Femur (tissue), 1 donor: ENCODE measurements around the gene ABI2.

ENCODE experiments used
- DNase-seq: peaks from one replicate; pipeline ENCODE4 v3.0.0-alpha.2; 2017

The ABI2 gene

GRCh38 chr2:203484266-203485112, 156.3 kb downstream of the ABI2 start:
- DNase-seq, result peak; percentile 36

DNA sequence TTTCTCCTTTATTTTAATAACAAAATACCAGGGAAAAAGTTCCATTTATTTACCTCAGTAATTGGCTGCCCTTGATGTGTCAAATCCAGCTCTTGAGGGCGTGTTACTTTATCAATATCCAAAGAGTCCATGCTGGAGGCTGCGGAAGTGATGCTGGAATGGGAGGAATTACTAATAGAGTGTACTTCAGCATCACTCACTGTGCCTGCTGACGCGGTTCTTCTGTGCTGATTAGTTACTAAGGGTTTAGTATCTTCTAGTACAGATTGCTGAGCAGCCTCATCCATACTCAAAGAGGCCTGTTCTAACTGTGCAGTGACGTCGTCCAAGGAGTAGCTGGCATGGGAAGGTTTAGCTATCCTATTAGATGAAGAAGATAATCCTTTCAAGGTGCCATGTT, 161.3 kb downstream of the ABI2 start:
- no peak for DNase-seq

DNA sequence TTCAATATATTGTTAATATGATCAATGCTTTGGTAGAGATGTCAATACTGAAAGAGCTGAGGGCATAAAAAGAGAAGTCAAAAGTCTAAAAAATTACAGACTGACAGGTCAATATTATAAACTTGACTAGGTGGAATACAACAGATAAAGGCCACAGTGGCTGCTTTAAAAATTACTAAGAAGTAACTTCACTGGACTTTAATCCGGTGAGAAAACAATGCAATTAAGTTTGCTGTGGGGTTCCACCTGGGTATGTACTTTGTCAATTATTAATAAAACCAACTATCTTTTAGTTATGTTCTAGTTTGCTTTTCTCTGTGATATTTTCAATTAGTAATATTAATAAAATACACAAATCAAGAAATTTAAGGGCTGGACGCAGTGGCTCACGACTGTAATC, 162.2 kb downstream of the ABI2 start:
- DNase-seq, result no peak

DNA sequence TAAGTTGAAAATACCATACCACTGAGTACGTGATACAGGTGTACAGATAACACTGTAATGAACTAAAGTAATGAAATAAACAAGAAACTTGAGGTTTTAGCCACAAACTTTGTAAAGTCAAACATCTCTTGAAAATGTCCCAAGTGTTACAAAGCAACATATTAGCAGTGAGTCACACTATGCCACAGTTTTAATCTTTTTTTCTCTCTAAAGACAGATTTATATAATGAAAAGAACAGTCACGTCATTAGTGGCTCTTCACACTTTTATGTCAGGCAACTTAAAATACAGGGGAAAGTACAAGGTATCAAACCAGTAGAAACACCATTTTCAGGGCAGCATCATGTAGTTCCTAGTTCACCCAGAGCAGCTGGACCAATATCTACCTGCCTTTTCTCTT, 164.8 kb downstream of the ABI2 start:
- no peak for DNase-seq
